Measurements from ENCODE around the gene BRD3OS.

DNA sequence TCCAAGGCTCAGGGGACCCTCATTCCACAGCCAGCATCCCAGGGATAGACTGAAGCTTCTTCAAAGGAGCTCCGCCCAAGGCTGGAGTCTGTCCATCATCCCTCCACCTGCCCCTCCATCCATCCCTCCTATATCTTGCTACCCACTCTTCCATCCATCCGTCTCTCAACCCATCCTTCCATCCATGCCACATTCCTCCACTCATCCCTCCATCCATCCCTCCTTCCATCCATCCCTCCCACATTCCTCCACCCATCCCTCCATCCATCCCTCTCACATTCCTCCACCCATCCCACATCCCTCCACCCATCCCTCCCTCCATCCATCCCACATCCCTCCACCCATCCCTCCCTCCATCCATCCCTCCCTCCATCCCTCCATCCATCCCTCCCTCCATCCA lies 27.7 kb upstream of the BRD3OS start:
- TF ChIP-seq SNAI2 (CRISPR knock-in tag; IDR thresholded peaks at IDR 0.05) (no peak), ZFP3 (CRISPR knock-in tag; IDR thresholded peaks at IDR 0.05) (no peak), RARB (CRISPR knock-in tag; IDR thresholded peaks at IDR 0.05) (no peak), ARNTL (CRISPR knock-in tag; IDR thresholded peaks at IDR 0.05; ENCODE audit: borderline replicate concordance, low read depth) (no peak), BACH2 (CRISPR knock-in tag; IDR thresholded peaks at IDR 0.05; ENCODE audit: borderline replicate concordance) (no peak), TCF4 (CRISPR knock-in tag; IDR thresholded peaks at IDR 0.05; ENCODE audit: borderline replicate concordance) (no peak), CSDC2 (CRISPR knock-in tag; IDR thresholded peaks at IDR 0.05) (no peak)
- TF ChIP-seq, protein P1, sequence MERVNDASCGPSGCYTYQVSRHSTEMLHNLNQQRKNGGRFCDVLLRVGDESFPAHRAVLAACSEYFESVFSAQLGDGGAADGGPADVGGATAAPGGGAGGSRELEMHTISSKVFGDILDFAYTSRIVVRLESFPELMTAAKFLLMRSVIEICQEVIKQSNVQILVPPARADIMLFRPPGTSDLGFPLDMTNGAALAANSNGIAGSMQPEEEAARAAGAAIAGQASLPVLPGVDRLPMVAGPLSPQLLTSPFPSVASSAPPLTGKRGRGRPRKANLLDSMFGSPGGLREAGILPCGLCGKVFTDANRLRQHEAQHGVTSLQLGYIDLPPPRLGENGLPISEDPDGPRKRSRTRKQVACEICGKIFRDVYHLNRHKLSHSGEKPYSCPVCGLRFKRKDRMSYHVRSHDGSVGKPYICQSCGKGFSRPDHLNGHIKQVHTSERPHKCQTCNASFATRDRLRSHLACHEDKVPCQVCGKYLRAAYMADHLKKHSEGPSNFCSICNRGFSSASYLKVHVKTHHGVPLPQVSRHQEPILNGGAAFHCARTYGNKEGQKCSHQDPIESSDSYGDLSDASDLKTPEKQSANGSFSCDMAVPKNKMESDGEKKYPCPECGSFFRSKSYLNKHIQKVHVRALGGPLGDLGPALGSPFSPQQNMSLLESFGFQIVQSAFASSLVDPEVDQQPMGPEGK (CRISPR knock-in tag; IDR thresholded peaks at IDR 0.05; ENCODE audit: borderline replicate concordance): no peak
- TF ChIP-seq, protein P2, sequence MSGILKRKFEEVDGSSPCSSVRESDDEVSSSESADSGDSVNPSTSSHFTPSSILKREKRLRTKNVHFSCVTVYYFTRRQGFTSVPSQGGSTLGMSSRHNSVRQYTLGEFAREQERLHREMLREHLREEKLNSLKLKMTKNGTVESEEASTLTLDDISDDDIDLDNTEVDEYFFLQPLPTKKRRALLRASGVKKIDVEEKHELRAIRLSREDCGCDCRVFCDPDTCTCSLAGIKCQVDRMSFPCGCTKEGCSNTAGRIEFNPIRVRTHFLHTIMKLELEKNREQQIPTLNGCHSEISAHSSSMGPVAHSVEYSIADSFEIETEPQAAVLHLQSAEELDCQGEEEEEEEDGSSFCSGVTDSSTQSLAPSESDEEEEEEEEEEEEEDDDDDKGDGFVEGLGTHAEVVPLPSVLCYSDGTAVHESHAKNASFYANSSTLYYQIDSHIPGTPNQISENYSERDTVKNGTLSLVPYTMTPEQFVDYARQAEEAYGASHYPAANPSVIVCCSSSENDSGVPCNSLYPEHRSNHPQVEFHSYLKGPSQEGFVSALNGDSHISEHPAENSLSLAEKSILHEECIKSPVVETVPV (CRISPR knock-in tag; IDR thresholded peaks at IDR 0.05): no peak

All from SK-N-SH treated with all-trans-retinoic acid at 6 μM for 48 hours (cell line).